ENCODE results near the gene BFSP1.

BFSP1 gene

GRCh38 chr20:17493173-17493572 is 38.0 kb downstream of the BFSP1 start:
- DNase-seq, result no peak

- DNase-seq, result no peak
Observed at GRCh38 chr20:17491488-17491887, 39.7 kb downstream of the BFSP1 start.

- no peak for DNase-seq
Observed at GRCh38 chr20:17491041-17491440, 40.1 kb downstream of the BFSP1 start.

- DNase-seq, result no peak
Observed at GRCh38 chr20:17490501-17490900, 40.7 kb downstream of the BFSP1 start.

GRCh38 chr20:17488916-17489600 is 42.1 kb downstream of the BFSP1 start:
- no peak for DNase-seq

- no peak for DNase-seq
Observed at GRCh38 chr20:17485017-17485416, 46.2 kb downstream of the BFSP1 start.

GRCh38 chr20:17482536-17482935 is 48.6 kb downstream of the BFSP1 start:
- DNase-seq, result no peak

GRCh38 chr20:17481661-17482060 is 49.5 kb downstream of the BFSP1 start:
- DNase-seq, result no peak

- DNase-seq, result no peak
Observed at GRCh38 chr20:17480696-17481095, 50.5 kb downstream of the BFSP1 start.

GRCh38 chr20:17479063-17479657 is 52.0 kb downstream of the BFSP1 start:
- no peak for DNase-seq

GRCh38 chr20:17473659-17474058 is 57.5 kb downstream of the BFSP1 start:
- no peak for DNase-seq

GRCh38 chr20:17471606-17472187 is 59.5 kb downstream of the BFSP1 start:
- DNase-seq, result no peak

GRCh38 chr20:17470973-17471372 is 60.2 kb downstream of the BFSP1 start:
- DNase-seq, result no peak

- DNase-seq, result no peak
Observed at GRCh38 chr20:17470521-17470920, 60.7 kb downstream of the BFSP1 start.

- DNase-seq, result no peak
Observed at GRCh38 chr20:17469246-17470030, 61.7 kb downstream of the BFSP1 start.

- no peak for DNase-seq
Observed at GRCh38 chr20:17468073-17468840, 62.9 kb downstream of the BFSP1 start.

- DNase-seq, result no peak
Observed at GRCh38 chr20:17467120-17467655, 64.0 kb downstream of the BFSP1 start.

- DNase-seq, result no peak
Observed at GRCh38 chr20:17466641-17467040, 64.5 kb downstream of the BFSP1 start.

- no peak for DNase-seq
Observed at GRCh38 chr20:17465236-17465635, 65.9 kb downstream of the BFSP1 start.

GRCh38 chr20:17463711-17464110 is 67.5 kb downstream of the BFSP1 start:
- DNase-seq, result no peak

GRCh38 chr20:17461941-17462340 is 69.2 kb downstream of the BFSP1 start:
- DNase-seq, result no peak

- no peak for DNase-seq
Observed at GRCh38 chr20:17460119-17460518, 71.1 kb downstream of the BFSP1 start.

Measured in stimulated activated CD4-positive, alpha-beta T cell treated with anti-CD3 and anti-CD28 coated beads, Interleukin-4, amount 100 ng/mL, for 4 hours (primary cell).